HG02973 (cell line): ENCODE measurements around the gene FKBP5.
A peak's percentile ranks its signal among the peaks of the same experiment; 100 is the strongest.
"Not testable (repeated sequence)": the region's sequence is repeated elsewhere in the genome, so short reads cannot be mapped to it uniquely, and the experiment has no call there.

Experiments used
- ATAC-seq: cut with Tn5 transposase; IDR thresholded peaks from one replicate; pipeline ENCODE4 v1.9.1; 2021; ENCODE audit warnings: moderate library complexity; ENCODE audit not compliant: unreplicated experiment

The FKBP5 gene

DNA sequence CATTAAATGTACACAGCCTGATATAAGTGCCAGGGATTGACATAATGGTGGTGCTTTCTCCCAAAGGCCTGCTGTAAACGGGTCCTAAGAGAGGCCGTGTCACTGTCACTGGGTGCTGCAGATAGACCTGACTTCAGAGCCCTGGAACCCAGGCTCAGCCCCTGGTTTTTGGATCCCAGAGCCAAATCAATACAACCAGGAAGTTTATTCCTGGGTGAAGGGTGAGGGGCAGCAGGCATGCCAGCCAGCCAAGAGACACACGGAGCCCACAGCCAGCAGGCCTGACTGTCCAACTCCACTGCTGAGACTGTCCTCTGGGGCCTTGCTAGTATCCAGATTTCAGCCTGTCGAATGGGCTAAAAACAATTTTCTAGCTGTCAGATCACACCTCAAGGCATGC, 35.3 kb upstream of the FKBP5 start:
- ATAC-seq, result no peak

GRCh38 chr6:35723587-35723986, 34.9 kb upstream of the FKBP5 start:
- ATAC-seq, result no peak

- ATAC-seq, result no peak
Measured at GRCh38 chr6:35722121-35722761, 33.5 kb upstream of the FKBP5 start.

DNA sequence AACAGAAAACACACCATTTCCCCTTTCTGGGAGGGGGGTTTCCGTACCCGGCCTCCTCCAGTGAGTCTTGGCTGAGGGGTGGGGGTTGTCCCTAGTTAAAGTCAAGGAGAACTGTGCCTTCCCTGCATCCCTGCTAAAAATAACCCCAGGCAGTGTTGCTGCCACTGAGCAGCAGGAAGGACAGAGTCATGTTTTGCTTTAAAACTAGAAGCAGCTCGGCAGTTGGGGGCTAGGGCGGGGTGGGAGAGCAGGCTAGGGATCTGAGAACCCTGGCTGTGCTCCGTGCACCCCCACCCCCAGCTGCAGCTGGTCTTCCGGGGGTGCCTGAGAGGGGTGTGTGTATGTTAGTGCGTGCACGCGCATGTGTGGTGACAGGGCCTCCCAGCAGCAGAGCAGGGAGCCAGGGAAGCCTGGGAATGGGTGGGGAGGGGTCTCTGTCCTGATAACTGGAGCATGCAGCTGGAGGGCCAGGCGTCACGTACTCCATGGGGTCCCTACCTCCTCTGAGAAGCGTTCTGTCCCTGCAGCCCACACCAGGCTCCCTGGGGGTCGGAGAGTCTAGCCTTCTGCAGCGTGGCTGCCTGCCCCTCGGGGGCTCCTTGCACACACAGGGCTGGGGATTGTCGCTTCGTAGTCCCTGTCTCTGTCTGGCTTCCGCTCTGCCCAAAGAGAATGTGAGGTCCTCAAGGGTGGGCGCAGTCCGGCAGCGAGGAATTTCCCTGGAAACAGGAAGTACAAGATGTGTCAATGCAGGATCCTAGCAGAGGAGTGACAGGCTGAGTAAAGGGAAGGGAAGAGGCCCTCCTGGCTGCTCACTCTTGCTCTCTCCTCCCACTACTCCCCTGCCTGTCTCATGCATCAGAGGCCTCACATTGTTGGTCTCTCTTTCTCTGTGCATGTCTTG, 31.4 kb upstream of the FKBP5 start:
- ATAC-seq, result peak; percentile 64

- ATAC-seq, result peak; percentile 31
Measured at GRCh38 chr6:35719404-35719829, 30.7 kb upstream of the FKBP5 start.

GRCh38 chr6:35718911-35719381, 30.2 kb upstream of the FKBP5 start:
- ATAC-seq, result no peak

DNA sequence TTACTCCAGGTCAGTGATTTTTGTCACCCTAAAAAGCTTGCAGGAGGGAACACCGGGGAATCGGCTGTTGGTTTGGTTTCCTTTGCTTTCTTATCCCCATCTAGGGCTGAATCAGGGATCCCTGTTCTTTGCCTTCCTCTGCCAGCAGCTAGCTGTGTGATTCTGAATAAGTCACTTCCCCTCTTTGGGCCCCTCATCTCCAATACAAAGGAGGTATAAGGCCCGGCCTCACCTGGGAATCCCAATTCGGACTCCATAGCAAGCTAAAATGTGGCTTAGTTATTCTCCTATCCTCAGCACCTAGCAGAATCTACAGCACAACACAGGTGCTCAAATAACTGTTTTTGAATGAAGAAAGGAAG, 29.6 kb upstream of the FKBP5 start:
- ATAC-seq, result no peak

- ATAC-seq, result no peak
Measured at GRCh38 chr6:35717449-35718374, 29.0 kb upstream of the FKBP5 start.

GRCh38 chr6:35716798-35717197, 28.1 kb upstream of the FKBP5 start:
- ATAC-seq, result no peak

DNA sequence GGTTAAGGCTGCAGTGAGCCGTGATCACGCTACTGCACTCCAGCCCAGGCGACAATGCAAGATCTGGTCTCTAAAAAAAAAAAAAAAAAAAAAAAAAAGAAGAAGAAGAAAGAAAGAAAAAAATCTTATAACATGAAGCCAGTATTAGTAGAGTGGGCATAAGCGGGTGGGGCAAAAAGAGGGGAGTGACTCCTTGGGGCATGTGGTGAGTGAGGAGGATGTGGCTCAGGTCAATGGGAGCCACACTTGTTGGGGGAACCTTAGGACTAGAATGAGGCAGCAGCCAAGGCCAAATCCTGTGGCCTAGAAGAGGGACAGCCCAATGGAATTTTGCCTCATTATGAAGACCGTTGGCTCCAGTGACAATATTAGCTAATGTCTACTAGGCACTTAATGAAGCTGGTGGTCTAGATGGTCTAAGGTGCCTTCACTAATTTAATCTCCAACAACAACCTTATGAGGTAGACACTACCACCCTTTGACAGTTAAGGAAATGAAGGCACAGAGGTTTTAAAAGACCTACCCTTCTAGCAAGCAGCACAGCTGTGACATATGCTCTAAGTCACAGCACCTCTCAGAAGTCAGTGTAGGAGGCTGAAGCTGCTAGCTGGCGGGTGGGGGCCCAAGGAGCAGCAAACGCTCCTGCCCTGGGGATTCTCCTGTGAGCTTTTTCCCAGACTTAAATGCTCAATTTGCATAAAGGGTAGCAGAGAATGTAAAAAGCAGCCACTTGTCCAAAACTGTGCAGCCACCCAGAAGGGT, 24.5 kb upstream of the FKBP5 start:
- no peak for ATAC-seq

GRCh38 chr6:35711731-35712130, 23.0 kb upstream of the FKBP5 start:
- ATAC-seq, result no peak

GRCh38 chr6:35710241-35710847, 21.6 kb upstream of the FKBP5 start:
- no peak for ATAC-seq

DNA sequence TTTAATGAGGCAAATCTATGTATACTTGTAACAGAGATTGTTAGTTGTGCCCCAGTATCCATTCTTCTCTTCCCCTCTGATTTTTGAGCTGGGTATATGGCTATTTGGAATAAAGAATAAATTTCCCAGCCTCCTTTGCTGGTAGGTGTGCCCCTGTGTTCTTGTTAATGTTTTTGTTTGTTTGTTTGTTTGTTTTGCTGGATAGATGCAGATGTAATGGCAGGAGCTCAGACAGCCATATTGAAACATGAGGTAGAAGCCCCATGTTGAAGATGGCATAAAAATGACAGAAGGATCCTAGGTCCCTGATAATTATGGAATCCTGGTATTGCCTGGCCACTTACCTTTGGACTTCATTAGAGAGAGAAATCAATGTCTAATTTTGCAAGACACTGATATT, 19.9 kb upstream of the FKBP5 start:
- no peak for ATAC-seq

DNA sequence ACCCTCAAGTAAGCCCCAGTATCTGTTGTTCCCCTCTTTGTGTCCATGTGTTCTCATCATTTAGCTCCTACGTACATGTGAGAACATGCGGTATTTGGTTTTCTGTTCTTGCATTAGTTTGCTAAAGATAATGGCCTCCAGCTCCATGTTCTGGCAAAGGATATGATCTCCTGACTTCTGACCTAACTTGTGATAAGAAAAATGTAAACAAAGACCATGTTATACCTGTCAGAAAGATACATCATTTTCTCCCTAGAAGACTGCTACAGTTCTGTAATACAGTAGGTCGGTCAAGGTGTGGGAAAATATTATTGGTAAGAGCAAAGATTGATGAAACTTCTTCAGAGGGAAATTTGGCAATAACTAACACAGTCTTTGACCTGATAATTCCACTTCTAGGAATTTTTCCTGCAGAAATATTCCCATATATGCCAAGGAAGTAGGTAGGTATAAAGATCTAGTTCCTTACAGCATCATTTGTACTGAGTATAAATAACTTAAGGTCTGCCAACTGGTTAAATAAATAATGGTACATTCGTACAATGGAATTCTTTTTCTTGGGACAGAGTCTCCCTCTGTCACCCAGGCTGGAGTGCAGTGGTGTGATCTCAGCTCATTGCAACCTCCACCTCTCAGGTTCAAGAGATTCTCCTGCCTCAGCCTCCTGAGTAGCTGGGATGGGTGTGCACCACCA, 19.1 kb upstream of the FKBP5 start:
- no peak for ATAC-seq

- no peak for ATAC-seq
Measured at GRCh38 chr6:35706468-35706867, 17.8 kb upstream of the FKBP5 start.

DNA sequence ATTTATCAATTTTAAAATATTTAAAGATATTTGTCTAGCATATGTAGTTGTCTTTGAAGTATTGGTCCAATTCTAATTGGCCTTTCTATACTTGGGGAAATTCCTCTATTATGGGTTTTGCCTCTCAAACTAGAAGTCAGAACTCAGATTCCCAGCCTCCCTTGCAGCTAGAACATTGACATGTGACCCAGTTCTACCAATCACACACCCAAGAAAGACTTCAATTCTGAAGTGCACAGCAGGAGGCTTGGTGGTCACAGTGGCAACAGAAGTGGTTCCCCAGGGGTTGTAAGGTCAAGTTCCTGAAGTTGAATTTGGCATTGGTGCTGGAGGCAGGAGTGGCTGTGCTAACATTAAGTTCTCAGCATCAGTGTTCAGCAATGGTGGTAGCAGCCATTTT, 14.8 kb upstream of the FKBP5 start:
- no peak for ATAC-seq

GRCh38 chr6:35698858-35699257, 10.1 kb upstream of the FKBP5 start:
- no peak for ATAC-seq

GRCh38 chr6:35698430-35698829, 9.7 kb upstream of the FKBP5 start:
- not testable (repeated sequence) for ATAC-seq

DNA sequence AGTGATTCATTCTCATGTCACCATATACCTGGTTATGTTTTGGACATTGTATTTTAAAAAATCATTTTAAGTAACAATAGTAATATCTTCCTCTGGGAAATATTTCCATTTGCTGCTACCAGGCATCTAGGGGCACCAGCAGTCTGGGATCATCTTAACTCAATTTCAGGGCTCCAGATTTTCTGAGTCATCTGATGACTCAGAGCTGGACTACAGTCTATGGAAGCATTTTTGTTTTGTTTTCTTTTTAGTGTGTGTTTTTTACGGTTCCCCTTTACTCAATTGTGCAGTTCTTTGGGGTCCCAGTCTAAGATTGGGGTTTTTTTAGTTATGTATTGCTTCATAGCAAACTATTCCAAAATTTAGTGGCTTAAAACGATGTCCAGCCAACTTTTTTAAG, 5.7 kb upstream of the FKBP5 start:
- ATAC-seq, result no peak
